ENCODE results near the gene BTN3A1.

BTN3A1 gene

GRCh38 chr6:26387565-26387964 lies 14.5 kb upstream of the BTN3A1 start:
- TF ChIP-seq SIN3A (IDR thresholded peaks at IDR 0.05; ENCODE audit: borderline replicate concordance, insufficient read depth, low read length) (no peak), FOXP2 (optimal IDR thresholded peaks at IDR 0.05; ENCODE audit: borderline replicate concordance, extremely low read depth, extremely low read length, insufficient read depth) (no peak), POLR2AphosphoS5 (IDR thresholded peaks at IDR 0.05; ENCODE audit: low read depth, low read length) (no peak), TAF1 (IDR thresholded peaks at IDR 0.05; ENCODE audit: borderline replicate concordance, insufficient read depth, low read length) (no peak)
- TF ChIP-seq, protein P1, sequence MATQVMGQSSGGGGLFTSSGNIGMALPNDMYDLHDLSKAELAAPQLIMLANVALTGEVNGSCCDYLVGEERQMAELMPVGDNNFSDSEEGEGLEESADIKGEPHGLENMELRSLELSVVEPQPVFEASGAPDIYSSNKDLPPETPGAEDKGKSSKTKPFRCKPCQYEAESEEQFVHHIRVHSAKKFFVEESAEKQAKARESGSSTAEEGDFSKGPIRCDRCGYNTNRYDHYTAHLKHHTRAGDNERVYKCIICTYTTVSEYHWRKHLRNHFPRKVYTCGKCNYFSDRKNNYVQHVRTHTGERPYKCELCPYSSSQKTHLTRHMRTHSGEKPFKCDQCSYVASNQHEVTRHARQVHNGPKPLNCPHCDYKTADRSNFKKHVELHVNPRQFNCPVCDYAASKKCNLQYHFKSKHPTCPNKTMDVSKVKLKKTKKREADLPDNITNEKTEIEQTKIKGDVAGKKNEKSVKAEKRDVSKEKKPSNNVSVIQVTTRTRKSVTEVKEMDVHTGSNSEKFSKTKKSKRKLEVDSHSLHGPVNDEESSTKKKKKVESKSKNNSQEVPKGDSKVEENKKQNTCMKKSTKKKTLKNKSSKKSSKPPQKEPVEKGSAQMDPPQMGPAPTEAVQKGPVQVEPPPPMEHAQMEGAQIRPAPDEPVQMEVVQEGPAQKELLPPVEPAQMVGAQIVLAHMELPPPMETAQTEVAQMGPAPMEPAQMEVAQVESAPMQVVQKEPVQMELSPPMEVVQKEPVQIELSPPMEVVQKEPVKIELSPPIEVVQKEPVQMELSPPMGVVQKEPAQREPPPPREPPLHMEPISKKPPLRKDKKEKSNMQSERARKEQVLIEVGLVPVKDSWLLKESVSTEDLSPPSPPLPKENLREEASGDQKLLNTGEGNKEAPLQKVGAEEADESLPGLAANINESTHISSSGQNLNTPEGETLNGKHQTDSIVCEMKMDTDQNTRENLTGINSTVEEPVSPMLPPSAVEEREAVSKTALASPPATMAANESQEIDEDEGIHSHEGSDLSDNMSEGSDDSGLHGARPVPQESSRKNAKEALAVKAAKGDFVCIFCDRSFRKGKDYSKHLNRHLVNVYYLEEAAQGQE (IDR thresholded peaks at IDR 0.05; ENCODE audit: insufficient read depth in 1 of 2, low read depth in 2 of 2, low read length in 2 of 2) = no peak

DNA sequence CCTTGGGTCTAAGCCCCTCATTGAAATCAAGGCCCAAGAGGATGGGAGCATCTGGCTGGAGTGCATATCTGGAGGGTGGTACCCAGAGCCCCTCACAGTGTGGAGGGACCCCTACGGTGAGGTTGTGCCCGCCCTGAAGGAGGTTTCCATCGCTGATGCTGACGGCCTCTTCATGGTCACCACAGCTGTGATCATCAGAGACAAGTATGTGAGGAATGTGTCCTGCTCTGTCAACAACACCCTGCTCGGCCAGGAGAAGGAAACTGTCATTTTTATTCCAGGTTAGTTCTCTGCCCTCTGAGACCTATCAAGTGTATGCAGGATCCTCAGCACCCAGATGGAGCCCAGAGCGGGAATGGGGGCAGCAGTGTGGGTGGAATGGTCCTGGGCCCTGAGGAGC lies 14.1 kb upstream of the BTN3A1 start:
- TF ChIP-seq, protein P1 (IDR thresholded peaks at IDR 0.05; ENCODE audit: insufficient read depth in 1 of 2, low read depth in 2 of 2, low read length in 2 of 2) = no peak
- TF ChIP-seq POLR2AphosphoS5 (IDR thresholded peaks at IDR 0.05; ENCODE audit: low read depth, low read length) (no peak), TAF1 (IDR thresholded peaks at IDR 0.05; ENCODE audit: borderline replicate concordance, insufficient read depth, low read length) (no peak), SIN3A (IDR thresholded peaks at IDR 0.05; ENCODE audit: borderline replicate concordance, insufficient read depth, low read length) (no peak), FOXP2 (optimal IDR thresholded peaks at IDR 0.05; ENCODE audit: borderline replicate concordance, extremely low read depth, extremely low read length, insufficient read depth) (no peak)

DNA sequence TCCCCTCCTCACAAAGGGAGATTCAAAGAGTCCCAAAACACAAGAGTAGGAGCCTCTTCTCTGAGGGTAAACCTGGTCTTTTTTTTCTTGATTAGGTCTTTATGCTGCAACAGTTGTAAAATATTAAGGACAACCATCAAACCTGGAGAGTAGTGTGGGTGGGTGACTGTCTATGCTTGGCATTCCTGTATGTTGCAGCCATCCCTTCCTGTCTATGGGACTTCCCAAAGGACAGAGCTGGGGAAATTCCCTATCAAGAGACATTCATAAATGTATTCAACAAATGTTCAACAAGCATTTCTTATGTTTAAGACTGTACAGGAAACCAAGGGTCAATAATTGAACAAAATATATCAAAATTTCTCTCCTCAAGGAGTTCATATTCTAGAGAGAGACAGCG lies 13.6 kb upstream of the BTN3A1 start:
- TF ChIP-seq, protein P1 (IDR thresholded peaks at IDR 0.05; ENCODE audit: insufficient read depth in 1 of 2, low read depth in 2 of 2, low read length in 2 of 2) = no peak
- TF ChIP-seq POLR2AphosphoS5 (IDR thresholded peaks at IDR 0.05; ENCODE audit: low read depth, low read length) (no peak), SIN3A (IDR thresholded peaks at IDR 0.05; ENCODE audit: borderline replicate concordance, insufficient read depth, low read length) (no peak), TAF1 (IDR thresholded peaks at IDR 0.05; ENCODE audit: borderline replicate concordance, insufficient read depth, low read length) (no peak), FOXP2 (optimal IDR thresholded peaks at IDR 0.05; ENCODE audit: borderline replicate concordance, extremely low read depth, extremely low read length, insufficient read depth) (no peak)

GRCh38 chr6:26389349-26389894 lies 12.7 kb upstream of the BTN3A1 start:
- TF ChIP-seq SIN3A (IDR thresholded peaks at IDR 0.05; ENCODE audit: borderline replicate concordance, insufficient read depth, low read length) = no peak
- TF ChIP-seq POLR2AphosphoS5 (IDR thresholded peaks at IDR 0.05; ENCODE audit: low read depth, low read length) = no peak
- TF ChIP-seq, protein P1 (IDR thresholded peaks at IDR 0.05; ENCODE audit: insufficient read depth in 1 of 2, low read depth in 2 of 2, low read length in 2 of 2) = no peak

DNA sequence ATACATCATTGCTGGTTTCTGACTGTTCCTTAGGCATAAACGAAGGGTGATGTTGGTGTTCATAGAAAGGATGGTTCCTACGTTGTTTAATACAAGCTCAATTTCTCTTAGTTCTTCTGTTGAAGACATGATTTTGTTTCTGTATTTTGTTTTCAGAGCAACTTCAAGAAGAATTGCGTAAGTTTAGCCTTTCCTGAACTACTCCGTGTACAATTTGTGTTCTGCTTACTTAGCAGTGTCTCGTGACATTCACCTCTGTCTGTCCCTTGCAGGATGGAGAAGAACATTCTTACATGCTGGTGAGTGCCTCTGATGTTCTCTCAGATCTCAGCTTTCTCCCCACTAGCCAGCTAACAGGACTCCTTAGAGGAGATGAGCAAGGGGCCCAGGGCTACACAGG lies 11.5 kb upstream of the BTN3A1 start:
- TF ChIP-seq SIN3A (IDR thresholded peaks at IDR 0.05; ENCODE audit: borderline replicate concordance, insufficient read depth, low read length) (no peak), FOXP2 (optimal IDR thresholded peaks at IDR 0.05; ENCODE audit: borderline replicate concordance, extremely low read depth, extremely low read length, insufficient read depth) (no peak), POLR2AphosphoS5 (IDR thresholded peaks at IDR 0.05; ENCODE audit: low read depth, low read length) (no peak), TAF1 (IDR thresholded peaks at IDR 0.05; ENCODE audit: borderline replicate concordance, insufficient read depth, low read length) (no peak)
- TF ChIP-seq, protein P1 (IDR thresholded peaks at IDR 0.05; ENCODE audit: insufficient read depth in 1 of 2, low read depth in 2 of 2, low read length in 2 of 2) = no peak

All from PFSK-1 (cell line).